ENCODE results near the gene MOK. TPM values are rescaled to one million over a fixed set of nuclear protein-coding genes. Genes with fewer than 3 reads are reported as not detected.
A peak's percentile ranks its signal among the peaks of the same experiment; 100 is the strongest.

Gene MOK
- total RNA-seq, 3 donors from 2014 or later = 13.0 to 29.0 (median 23.9) TPM

- no peaks in the 10 kb centered on the region for H3K36me3 ChIP-seq
- no peak overlapping the region for H3K27ac ChIP-seq
- TF ChIP-seq POLR2AphosphoS5 (IDR thresholded peaks at IDR 0.05) = no peak
- no peak for TF ChIP-seq POLR2A (IDR thresholded peaks at IDR 0.05)
- no peak for TF ChIP-seq CTCF (IDR thresholded peaks at IDR 0.05)
- no peaks in the 10 kb centered on the region for H3K27me3 ChIP-seq
- H3K4me3 ChIP-seq = no peak overlapping the region
- intact Hi-C loops (cut with DNase I; ENCODE audit: low total_unique reads) = no loop called here
- H3K9me3 ChIP-seq = no peaks in the 10 kb centered on the region
- no peaks in the 10 kb centered on the region for H3K4me1 ChIP-seq
- no peak for DNase-seq (ENCODE audit: low spot score in 2 of 2)
These were observed 75.8 kb downstream of the MOK start for GRCh38 chr14:102229071-102229738.

- H3K4me3 ChIP-seq = peak overlapping the region in 2 of 3 donors; percentile 16 to 53
- no peak for DNase-seq (ENCODE audit: low spot score in 2 of 2)
- no peaks in the 10 kb centered on the region for H3K27me3 ChIP-seq
- no peaks in the 10 kb centered on the region for H3K4me1 ChIP-seq
- TF ChIP-seq POLR2AphosphoS5 (IDR thresholded peaks at IDR 0.05) (no peak), POLR2A (IDR thresholded peaks at IDR 0.05) (no peak), CTCF (IDR thresholded peaks at IDR 0.05) (no peak)
- intact Hi-C loops (cut with DNase I; ENCODE audit: low total_unique reads) = no loop called here
- no peaks in the 10 kb centered on the region for H3K36me3 ChIP-seq
- H3K27ac ChIP-seq = no peak overlapping the region
- no peaks in the 10 kb centered on the region for H3K9me3 ChIP-seq
These were observed 77.6 kb downstream of the MOK start for GRCh38 chr14:102227184-102227964.

GRCh38 chr14:102226356-102227125 is 78.4 kb downstream of the MOK start:
- Histone ChIP-seq H3K4me3 (no peak overlapping the region), H3K4me1 (no peaks in the 10 kb centered on the region), H3K27me3 (no peaks in the 10 kb centered on the region), H3K9me3 (no peaks in the 10 kb centered on the region), H3K36me3 (no peaks in the 10 kb centered on the region), H3K27ac (no peak overlapping the region)
- intact Hi-C loops (cut with DNase I; ENCODE audit: low total_unique reads) = no loop called here
- TF ChIP-seq POLR2A (IDR thresholded peaks at IDR 0.05) (no peak), CTCF (IDR thresholded peaks at IDR 0.05) (no peak), POLR2AphosphoS5 (IDR thresholded peaks at IDR 0.05) (no peak)
- DNase-seq (ENCODE audit: low spot score in 2 of 2) = no peak

- Histone ChIP-seq H3K9me3 (no peaks in the 10 kb centered on the region), H3K27me3 (no peaks in the 10 kb centered on the region), H3K4me3 (no peak overlapping the region), H3K36me3 (no peaks in the 10 kb centered on the region), H3K4me1 (no peaks in the 10 kb centered on the region), H3K27ac (no peak overlapping the region)
- intact Hi-C loops (cut with DNase I; ENCODE audit: low total_unique reads) = no loop called here
- DNase-seq (ENCODE audit: low spot score in 2 of 2) = no peak
- TF ChIP-seq POLR2A (IDR thresholded peaks at IDR 0.05) (no peak), POLR2AphosphoS5 (IDR thresholded peaks at IDR 0.05) (no peak), CTCF (IDR thresholded peaks at IDR 0.05) (no peak)
These were observed 79.0 kb downstream of the MOK start for GRCh38 chr14:102225936-102226335.

All from breast epithelium (tissue), 4 donors.